Bronchial epithelial cell (primary cell): Measurements from ENCODE around the gene GCGR. TPM values are rescaled to one million over a fixed set of nuclear protein-coding genes. Genes with fewer than 3 reads are reported as not detected.
A peak's percentile ranks its signal among the peaks of the same experiment; 100 is the strongest.

Experiments used
- DNase-seq: peaks from one replicate; pipeline ENCODE4 v3.0.0-alpha.2; 2010; ENCODE audit warnings: low read depth
- FAIRE-seq: peaks from 2 replicates; lab custom pipeline; 2011; peaks lifted over from hg19 to GRCh38; lab: Jason Lieb, UNC
- H3K27me3 ChIP-seq: 2 replicates; pipeline ENCODE4 v1.5.1; 2011; ENCODE audit warnings: low read length; ENCODE audit not compliant: control insufficient read depth, insufficient read depth
- H3K36me3 ChIP-seq: 2 replicates; pipeline ENCODE4 v1.5.1; 2011; ENCODE audit warnings: low read length; ENCODE audit not compliant: control insufficient read depth, insufficient read depth
- H3K4me3 ChIP-seq: 2 replicates; pipeline ENCODE4 v1.5.1; 2011; ENCODE audit warnings: mild to moderate bottlenecking, low read depth, low read length, control low read depth
- total RNA-seq: library from RNA; depleted of rRNA; stranded (reverse); fragments of >200 nt; gene quantifications from 2 replicates; pipeline ENCODE4 v1.2.1, GENCODE V29; 2014
- TF ChIP-seq, protein P1 (sequence below): IDR thresholded peaks from 2 replicates; pipeline ENCODE4 v1.5.1; 2011; ENCODE audit warnings: mild to moderate bottlenecking, moderate library complexity, low read length, control low read depth, inconsistent platforms; ENCODE audit not compliant: insufficient read depth, severe bottlenecking

The GCGR gene
- total RNA-seq, 1 donor from 2014 or later = not detected

DNA sequence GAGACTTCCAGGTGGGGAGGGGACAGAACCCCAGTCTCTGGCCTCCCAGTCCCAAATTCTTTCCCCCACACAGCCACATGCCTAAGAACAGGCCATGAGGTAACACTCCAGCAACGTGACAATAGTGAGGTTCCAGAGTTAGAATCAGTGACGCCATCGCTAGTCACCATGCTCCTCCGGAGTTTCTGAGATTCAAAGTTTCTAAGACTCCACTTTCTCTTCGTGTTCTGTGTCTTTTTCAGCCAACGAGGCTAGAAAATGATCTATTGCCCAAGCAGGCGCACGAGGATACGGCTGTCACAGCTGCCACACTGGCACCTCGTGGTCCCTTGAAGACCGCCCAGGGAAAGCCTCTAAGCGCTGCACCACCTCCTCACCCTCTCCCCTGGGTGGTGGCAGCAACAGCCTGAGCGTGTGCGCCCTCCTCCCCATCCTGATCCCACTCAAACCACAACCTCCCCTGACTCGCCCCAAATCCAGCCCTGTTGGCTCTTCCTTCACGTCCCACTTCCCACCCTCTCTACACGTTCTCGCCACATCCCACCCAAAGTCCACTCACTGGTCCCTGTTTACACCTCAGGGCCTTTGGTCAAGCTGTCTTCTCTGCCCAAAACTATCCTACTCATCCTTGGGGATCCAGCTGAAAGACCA is 28.1 kb downstream of the GCGR start:
- Histone ChIP-seq H3K4me3 (peak overlapping the region; percentile 52), H3K36me3 (no peaks in the 10 kb centered on the region), H3K27me3 (no peaks in the 10 kb centered on the region)
- FAIRE-seq (no peak), DNase-seq (peak; percentile 65)
- TF ChIP-seq, protein P1, sequence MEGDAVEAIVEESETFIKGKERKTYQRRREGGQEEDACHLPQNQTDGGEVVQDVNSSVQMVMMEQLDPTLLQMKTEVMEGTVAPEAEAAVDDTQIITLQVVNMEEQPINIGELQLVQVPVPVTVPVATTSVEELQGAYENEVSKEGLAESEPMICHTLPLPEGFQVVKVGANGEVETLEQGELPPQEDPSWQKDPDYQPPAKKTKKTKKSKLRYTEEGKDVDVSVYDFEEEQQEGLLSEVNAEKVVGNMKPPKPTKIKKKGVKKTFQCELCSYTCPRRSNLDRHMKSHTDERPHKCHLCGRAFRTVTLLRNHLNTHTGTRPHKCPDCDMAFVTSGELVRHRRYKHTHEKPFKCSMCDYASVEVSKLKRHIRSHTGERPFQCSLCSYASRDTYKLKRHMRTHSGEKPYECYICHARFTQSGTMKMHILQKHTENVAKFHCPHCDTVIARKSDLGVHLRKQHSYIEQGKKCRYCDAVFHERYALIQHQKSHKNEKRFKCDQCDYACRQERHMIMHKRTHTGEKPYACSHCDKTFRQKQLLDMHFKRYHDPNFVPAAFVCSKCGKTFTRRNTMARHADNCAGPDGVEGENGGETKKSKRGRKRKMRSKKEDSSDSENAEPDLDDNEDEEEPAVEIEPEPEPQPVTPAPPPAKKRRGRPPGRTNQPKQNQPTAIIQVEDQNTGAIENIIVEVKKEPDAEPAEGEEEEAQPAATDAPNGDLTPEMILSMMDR = no peak

DNA sequence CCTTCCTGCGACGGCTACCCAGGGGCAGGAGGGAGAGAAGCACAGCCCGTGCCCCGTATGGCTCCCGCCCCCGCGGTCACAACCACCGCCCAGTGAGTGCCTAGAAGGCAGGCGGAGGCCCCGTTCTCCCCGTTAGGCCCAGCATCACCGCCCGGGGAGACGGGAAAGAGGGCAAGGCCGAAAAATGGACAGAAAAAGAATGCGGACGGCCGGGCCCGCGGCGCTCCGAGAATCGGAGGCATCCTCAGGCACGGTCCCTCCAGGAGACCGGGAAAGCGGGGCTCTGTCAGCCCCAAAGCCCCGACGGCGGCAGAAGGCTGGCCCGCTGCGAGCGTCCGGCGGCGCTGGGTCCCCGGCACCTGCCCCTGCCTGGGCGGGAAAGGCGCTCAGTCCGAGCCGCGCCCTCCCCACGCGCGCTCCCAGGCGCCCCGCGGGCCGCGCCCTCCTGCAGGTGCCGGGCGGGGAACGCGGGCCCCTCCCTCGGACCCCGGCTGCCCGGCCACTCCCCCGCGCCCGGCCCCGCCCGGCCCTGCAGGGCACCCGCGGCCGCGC is 28.7 kb downstream of the GCGR start:
- TF ChIP-seq, protein P1 = no peak
- peak overlapping the region; percentile 52 for H3K4me3 ChIP-seq
- no peaks in the 10 kb centered on the region for H3K36me3 ChIP-seq
- no peak for DNase-seq
- FAIRE-seq = no peak
- H3K27me3 ChIP-seq = no peaks in the 10 kb centered on the region

DNA sequence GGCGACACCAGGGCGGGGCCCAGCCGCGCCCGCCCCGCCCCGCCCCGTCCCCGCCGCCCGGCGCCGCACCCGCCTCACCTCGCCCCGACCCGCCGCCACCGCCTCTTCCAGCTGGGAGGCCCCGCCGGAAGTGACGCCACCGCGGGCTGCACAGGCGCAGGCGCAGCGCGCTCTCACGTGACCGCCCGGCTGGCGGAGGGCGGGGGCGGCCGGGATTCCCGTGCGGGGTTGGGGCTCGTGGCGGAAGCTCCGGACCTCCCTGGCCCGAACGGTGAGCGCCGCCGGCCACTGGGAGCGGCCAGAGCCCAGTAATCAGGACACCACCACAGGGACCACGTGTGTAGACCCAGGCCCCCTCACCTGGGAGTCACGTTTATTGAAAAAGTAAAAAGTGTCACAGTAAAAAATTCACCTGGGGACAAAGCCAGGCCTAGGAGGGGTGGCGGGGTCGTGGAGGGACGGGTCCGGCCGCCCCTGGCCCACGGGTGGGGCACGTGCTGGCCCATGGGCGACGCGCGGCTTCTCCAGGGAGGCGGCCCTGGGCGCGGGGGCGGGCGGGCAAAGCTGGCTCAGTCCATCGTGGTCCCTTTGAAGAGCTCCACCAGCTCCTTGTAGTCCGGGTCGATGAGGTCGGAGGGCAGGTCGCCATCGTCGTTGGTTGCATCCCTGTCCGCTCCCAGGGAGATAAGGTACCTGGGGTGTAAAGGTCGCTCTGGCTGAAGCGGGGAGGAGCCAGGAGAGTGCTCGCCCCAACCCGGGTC is 29.4 kb downstream of the GCGR start, which contains the start of gene MCRIP1:
MCRIP1 (minus strand) TSS at position 132 of the 761 bp plus-strand sequence. CDS start 8,785 bp downstream, outside the sequence.
- H3K27me3 ChIP-seq = no peaks in the 10 kb centered on the region
- TF ChIP-seq, protein P1 = no peak
- no peaks in the 10 kb centered on the region for H3K36me3 ChIP-seq
- FAIRE-seq (no peak), DNase-seq (peak; percentile 74)
- H3K4me3 ChIP-seq = peak within 1 kb of the TSS; percentile 79

DNA sequence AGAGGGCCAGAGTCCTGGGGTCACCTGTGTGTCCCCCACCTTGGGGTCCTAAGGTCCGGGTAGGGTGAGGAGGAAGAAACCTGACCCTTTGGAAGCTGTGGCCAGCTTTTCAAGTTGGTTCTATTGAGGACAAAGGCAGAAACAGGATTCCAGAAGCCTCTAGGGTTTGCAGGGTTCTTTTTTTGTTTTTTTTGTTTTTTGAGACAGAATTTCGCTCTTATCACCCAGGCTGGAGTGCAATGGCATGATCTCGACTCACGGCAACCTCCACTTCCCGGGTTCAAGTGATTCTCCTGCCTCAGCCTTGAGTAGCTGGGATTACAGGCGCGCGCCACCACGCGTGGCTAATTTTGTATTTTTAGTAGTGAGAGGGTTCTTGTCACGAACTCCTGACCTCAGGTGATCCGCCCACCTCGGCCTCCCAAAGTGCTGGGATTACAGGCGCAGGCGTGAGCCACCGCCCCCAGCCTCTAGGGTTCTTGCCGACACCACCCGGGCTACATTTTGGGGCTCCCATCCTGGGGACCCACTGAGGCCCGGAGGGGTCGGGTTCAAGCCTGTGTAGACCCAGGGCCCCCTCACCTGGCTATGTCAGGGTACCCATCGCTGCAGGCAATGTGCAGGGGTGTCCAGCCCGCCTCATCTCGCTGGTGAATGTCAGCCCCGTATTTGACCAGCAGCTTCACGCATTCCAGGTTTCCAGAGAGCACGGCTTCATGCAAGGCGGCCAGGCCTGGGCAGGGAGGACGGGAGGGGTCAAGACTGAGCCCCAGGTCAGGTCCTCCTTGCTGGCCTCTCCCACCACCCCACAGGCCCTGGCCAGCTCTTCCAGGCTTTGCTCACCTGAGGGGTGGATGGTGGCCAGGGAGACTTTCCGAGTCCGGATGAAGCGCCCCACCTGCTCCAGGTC is 30.2 kb downstream of the GCGR start:
- H3K4me3 ChIP-seq = peak overlapping the region; percentile 79
- no peaks in the 10 kb centered on the region for H3K36me3 ChIP-seq
- TF ChIP-seq, protein P1 = no peak
- H3K27me3 ChIP-seq = no peaks in the 10 kb centered on the region
- DNase-seq (no peak), FAIRE-seq (no peak)

DNA sequence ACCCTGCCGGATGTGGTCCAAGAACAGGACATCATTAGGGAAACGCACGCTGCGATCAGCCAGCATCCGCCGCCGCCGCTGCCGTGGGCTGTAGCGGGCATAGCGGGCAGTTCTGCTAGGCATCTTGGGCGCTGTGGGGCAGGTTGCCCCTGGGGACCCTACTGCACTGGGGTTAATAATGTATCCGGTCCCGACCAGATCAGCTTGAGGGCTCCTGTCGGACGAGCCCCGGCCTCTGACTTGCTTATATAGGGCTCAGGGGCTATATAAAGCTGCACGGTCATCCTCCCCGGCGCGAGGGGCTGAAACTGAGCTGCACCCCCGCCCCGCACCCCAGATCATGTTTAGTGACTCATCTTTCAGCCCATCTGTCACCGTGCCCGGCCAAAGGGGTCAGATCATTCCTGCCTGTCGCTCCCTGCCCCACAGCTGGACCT is 30.9 kb downstream of the GCGR start, which contains the start of gene PPP1R27:
PPP1R27 (minus strand) TSS at position 220 of the 437 bp plus-strand sequence; CDS start at position 123, 97 bp downstream.
- no peaks in the 10 kb centered on the region for H3K36me3 ChIP-seq
- no peaks in the 10 kb centered on the region for H3K27me3 ChIP-seq
- TF ChIP-seq, protein P1 = no peak
- DNase-seq = no peak
- H3K4me3 ChIP-seq = peak within 1 kb of the TSS; percentile 79
- no peak for FAIRE-seq
